COLO829 (cell line): ENCODE data around the gene TGFBR1.
A peak's percentile ranks its signal among the peaks of the same experiment; 100 is the strongest.

Experiments used
- DNase-seq: peaks from one replicate; pipeline ENCODE4 v3.0.0; 2012; ENCODE audit warnings: low spot score

TGFBR1 gene

DNA sequence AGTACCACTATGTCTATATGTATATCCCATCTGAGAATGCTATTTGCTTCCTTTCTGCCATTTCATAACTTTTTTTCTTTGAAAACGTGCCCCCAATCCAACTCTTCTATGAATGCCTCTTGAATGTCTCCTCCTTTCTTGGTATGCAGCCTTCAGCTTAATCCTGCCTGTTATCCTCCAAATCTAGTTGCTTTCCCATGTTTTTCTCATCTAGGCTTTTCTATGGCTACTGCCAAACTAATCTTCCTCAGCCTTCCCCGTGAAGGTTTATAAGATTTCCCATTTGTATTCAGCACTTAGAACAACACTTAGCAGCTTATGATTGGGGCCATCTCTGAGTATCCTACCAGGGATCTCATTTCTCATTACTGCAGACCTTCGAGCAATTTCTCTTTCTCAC, 2.5 kb downstream of the TGFBR1 start:
- DNase-seq, result no peak

DNA sequence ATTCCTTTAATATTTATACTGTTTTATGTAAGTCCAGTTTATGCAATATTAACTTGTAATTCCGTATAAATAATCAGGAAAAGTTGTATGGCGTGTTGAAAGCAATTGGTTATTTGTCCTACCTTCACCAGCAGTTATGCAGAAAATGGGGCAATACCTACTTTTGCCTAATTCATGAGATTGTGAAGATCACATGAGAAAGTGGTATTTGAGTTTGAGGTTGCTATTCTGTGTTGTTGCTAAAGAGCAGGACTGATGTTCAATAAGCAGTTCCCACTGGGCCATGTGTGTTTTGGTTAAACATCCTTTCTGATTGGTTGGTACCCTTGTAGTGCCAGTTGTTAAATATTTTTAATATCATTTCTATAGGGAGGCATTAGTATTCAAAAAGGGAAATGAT, 3.2 kb downstream of the TGFBR1 start:
- DNase-seq, result no peak

DNA sequence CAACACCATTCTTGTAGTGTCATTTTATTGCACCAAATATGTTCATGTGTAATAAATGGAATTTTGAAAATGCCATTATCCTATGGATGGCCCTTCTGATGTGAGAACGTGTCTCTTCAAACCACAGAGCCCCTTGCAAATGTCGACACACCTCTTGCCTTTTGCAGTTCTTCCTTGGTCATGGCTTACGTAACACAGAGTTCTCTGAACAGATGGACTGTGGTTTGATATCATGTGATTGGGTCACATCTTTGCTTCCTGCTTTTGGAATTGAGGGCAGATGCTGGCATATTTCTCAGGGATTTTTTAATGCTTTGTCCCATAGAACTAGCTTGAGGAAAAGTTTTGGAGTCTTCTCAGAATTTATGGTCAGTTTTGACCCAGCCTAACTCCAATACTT, 4.6 kb downstream of the TGFBR1 start:
- no peak for DNase-seq

DNA sequence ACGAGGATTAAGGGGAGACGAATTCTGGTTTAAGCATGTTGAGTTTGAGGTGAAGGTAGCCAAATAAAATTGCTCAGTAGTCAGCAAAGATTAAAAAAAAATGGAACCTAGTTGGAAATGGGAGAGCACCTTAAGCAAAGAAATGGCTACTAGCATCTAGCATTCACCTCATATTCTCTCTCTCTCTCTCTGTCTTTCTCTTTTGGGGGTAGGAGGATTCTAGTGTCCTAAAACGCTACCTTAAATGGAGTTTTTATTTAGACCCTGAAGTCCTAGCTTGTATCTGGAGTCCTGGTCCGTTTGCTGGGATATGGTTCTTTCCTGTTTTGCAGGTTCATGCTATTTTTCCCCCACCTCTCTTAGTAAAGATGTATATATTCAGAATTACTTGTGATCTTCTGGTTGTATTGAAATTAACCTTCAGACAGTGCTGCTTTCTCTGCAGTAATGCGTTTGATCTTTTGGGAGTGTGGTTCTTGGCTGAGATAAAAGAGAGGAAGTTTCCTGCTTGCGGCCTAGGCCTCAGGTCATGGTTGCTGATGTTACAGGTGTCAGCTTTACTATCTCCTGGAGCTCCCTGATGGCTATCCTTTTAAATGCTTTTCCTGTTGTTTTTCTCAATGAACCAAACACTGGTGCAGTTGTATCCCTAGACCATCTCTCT, 8.0 kb downstream of the TGFBR1 start:
- DNase-seq, result no peak

DNA sequence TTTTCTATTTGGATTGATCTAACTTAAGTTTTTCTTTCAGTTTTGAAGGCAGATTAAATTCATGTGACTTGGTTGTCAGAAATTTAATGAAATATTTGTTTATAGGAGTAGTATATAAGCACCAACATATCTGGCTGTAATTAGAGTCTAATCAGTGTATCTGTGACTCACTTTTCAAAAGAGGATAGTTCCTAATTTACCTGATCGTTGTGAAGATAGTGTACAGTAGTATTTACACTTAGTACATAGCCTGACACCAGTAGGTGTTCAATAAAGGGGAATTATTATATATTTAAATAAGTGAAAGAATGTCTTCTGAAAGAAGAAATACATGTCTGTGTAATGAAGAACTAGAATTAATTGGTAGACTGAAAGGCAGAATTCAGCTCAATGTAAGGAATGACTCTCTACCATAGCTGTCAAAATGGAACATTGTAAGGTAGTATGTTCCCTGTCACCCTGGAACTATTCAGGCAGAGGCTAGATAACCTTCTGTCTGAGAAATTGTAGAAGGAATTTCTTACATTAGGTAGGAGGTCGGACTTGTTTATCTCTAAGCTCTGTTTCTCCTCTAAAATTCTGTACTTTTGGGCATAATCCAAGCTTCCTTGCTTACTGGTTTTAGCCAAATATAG, 8.6 kb downstream of the TGFBR1 start:
- no peak for DNase-seq

DNA sequence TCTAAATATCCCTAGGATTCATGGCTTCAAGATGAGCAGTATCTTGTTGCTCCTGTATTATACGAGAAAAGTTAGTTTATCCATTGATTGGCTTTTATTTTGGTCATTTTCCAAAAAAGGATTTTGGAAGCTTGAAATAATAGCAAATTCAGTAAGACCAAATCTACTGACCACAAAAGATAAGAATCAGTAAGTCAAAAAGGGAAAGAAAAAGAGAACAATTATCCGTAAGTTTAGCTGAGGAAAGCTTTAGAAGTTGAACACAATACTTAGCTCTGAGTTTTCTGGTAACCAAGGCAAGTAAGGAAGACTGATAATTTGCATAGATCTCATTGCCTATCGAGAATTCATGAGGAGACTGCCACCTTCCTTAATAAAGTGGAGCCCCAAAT, 9.1 kb downstream of the TGFBR1 start:
- no peak for DNase-seq

DNA sequence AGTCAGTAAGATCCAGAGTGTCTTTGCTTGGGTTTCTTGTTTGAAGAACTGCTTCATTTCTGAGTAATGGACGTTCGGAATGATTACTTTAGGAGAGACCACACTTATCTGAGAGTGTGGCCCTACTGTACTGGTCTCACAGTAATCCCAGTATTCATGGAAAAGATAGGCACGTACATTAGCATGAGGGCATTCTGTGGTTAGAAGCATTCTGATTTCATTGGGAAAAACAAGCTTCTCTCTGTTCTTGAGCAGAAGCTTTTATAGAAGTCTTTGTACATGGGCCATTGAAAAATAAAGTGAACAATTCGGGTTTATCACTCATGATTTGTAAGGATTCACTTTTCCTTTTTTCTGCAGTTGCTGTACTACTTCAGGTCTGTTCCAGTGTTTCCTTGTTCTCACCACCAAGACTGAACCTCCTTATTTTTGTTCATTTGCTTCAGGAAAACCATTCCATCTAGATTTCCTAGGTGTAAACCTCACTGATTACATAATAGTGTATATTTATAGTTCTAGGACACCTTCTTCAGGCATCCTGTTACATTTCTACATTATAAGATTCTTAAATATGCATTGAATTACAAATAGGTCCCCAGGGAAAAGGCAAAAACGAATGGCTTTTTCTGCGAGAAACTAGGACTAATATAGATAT, 10.1 kb downstream of the TGFBR1 start:
- DNase-seq, result peak; percentile 73

DNA sequence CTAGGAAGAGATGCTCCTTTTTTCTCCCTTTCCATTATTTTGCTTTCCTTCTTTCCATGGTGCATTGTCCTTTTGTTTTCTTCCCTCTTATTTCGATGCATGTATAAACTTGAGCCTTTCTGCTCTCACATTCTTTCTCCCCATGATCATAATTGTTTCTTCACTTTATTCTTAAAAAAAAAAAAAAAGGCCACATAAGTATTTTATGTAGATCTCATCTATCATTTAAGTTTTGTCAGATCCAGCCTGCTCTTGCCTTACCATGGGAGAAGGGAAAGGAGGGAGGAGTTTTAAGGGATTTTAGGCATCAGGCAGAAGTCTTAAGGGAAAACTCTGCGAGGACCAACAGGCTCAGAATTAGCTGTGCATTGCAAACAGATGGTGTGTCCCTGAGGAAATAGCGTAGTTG, 11.1 kb downstream of the TGFBR1 start:
- no peak for DNase-seq

DNA sequence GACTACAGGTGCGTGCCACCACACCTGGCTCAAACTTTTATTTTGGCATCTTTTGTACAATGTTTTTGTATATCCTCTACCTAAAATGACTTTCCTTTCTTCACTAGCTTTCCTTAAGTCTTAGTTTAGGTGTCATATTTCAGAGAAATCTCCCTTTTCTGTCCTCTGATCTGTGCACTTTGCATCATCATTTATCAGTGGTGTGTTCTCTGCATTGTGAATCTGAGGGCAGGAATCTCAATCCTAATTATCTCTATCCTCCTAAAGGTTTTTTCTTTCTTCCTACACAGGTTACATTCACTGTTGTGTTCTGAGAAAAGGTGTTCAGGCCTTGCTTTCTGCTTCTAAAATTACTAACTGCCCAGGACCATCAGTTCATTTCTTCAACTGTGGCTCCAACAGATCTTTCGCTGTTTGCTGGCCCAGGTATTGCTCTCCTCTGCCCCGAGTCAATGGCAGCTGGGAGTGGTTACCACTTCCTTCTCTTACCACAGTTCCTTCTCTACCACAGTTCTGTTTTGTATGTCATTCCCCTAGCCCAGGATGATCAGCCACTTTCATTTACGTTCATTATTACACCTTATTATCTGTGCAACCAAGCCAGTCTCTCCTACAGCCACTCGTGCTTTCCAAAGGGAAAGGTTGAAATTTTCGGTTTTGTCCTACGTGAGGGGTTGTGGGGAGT, 14.0 kb downstream of the TGFBR1 start:
- DNase-seq, result no peak

DNA sequence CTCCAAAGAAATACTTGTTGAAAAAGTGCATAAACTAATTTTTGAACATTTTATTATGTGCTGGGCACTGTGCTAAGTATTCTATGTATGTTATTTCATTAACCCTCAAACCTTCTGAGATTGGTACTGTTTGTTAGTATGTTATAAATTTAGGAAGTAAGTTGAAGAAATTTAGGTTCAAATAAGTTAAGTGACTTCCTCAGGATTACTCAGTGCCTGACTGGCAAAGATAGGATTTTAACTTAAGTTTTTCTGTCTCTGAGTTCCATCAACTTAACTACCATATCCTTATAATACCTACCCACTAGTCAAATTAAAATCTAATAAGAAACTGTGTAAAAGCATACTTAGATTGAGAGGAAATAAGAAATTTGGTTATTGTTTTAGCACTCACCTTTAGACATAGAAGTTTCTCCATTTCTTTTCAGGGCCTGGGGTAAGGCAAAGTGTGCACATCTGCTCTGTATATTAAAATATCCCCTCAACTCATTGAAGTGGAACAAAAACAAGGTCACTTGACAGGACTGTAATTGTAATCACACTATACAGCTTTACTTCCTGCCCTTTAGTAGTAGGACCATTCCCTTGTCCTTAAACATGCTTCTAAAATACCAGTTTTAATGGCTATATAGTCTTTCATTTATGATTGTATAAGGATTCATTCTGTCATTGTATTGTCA, 15.2 kb downstream of the TGFBR1 start:
- no peak for DNase-seq

DNA sequence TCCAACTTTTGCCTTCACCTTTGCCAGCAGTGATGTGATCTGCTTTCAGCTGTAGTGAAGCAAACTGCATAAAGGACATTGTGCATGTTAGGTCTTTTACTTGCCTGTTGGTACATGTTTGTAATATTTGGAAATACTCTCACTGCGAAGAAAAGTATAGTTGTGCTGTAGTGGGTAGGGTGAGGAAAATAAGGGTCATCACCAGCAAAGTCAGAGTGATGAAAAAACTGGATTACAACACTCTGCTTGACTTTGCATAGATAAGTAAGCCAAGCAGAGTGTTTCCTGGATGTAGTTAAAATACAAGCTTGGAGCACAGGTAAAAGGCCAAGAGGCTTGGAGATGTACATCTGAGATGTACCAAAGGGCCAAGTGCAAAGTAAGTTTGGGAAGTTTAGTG, 16.7 kb downstream of the TGFBR1 start:
- DNase-seq, result no peak

DNA sequence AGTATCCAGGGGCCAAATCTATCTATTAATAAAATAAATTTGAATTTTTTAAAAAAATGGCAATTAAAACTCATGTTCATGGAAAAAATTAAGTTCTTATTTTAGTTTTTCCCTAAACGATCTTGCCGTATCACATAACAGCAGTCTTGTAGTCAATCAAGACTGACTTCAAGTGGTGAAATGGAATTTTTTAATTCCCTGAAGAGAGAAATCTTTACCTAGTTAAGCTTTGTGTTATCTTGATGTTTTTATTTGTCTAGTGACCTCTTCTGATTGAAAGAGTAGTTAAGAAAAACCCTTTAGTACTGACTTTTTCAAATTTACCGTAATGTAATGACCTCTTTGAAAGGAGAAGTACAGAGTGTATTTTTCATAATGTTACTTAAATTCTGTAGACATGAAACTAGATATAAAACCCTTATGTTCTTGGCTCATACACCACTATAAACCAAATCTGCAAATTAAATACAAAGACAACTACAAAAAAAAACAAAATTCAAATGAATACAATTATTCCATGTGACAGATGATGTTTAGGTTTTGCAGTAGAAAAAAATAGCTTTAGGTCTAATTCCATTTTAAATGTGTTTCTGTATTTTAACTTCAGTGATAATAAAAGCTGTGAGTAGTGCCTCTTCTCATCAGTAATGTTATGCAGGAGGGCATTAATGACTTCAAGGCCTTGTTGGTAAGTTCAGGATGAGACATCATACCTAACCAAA, 19.8 kb downstream of the TGFBR1 start:
- DNase-seq, result no peak

DNA sequence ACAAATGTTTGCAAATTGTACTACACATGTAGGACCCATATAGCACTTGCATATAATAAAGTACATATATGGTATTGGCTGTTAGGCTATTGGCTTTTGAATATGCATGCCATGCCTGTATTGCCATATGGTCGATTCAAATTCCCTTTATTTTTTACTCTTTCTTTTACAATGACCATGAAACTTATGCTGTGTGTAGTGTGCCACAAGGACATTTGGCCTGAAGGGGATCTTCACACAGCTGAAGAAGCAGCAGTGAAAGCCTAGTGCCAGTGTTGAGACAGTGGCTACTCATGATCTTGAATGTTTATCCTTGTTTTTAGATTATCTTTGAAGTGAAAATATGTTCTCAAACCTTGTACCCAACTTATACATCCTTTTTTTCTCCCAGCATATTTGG, 20.5 kb downstream of the TGFBR1 start:
- DNase-seq, result no peak

DNA sequence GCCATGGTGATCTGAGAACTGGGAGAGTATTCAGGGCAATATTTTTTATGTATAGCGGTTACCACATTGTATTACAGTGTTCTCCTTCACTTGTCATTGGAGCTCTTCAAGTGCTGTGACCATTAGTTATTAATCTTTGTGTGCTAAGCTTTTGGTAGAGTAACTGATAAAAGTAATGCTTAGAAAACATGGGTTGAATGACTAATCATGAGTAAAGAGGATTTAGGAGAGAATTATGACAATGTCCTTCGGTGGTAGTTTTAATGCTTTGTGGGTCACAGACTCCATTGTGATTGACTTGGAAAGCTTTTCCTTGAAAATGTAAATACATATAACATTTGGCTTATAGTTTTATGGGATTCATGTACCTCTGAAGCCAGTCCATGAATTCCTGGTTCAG, 21.4 kb downstream of the TGFBR1 start:
- no peak for DNase-seq

DNA sequence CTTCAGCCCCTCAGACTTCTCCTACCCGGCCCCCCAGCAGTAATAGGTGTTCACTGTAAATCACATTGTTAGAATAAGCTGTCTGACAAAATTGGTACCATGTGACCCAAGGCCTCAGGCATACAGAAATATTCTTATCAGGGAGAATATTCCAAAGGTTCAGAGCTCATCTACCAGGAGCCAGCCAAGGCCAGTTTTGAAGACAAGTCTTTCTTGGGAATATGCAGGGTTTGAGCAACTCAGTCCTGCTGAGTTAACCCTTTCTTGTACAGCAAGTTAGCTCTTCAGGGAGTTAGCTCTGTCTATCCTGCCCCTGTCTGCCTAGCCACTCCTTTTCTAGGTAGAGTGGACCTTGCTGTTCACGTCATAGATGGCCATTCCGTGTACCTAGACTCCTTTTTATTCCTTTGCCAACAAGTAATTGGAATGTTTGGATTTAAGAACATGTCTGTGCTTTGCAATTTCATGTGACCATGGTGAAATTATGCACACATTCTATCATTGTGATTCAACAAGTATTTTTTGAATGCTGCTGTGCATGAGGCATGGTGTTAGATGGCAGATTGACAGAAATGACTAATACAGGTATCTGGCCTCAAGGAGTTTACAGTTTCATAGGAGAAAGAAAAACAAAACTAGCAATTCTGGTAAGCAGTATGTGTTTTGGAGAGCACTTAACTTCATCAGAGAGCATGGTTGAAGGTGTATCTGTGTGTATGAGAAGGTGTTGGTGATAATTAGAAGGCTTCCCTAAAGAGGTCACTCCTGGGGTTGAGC, 22.6 kb downstream of the TGFBR1 start:
- no peak for DNase-seq

DNA sequence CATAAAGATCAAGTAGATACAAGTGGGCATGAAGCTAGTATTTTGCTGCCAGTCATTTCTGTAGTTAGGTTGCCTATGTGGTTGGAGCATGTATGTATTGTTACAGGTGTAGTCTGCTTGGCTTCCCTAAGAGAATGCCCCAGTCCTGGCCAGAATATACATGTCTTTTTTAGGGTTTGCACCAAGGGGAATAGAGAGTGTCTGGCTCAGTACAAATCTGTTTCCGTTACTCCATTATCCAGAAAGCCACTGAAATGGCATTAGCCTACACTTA, 23.2 kb downstream of the TGFBR1 start:
- no peak for DNase-seq

DNA sequence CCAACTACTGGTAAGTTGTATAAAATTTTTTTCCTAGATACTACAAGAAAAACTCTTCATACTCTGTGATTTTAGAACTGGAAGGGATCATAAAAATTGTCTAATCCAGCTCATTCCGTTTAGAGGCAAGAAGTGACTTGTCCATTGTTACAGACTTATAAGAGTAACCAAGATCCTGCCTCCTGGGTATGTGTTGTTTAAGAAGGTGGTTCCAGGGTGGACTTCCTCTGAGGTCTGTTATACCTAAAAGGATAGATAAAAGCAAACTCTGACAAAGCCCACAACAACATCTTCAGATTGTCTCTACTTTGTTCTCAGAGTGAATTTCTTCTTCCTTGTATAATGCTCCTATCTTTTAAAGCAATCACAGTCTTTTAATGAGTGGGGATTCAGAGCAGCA, 24.2 kb downstream of the TGFBR1 start:
- DNase-seq, result no peak

DNA sequence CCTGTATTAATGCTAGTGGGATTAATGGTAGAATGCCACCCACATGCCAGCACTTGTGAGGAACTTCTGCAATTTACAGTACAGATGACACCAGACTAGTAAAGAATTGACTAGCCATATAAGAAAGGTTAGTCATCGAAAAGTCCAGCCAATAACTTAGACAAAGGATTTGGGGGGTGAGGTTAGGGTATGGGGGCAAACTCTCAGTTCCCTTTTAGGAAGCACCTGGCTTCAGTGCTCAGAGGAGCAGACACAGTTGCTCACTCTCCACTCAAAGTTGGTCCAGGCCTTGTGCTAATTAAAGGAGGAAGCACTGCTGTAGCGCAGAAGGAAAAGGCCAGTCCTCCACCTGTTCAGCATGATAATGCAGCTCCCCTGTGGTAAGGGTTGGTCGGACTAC, 25.2 kb downstream of the TGFBR1 start:
- no peak for DNase-seq

DNA sequence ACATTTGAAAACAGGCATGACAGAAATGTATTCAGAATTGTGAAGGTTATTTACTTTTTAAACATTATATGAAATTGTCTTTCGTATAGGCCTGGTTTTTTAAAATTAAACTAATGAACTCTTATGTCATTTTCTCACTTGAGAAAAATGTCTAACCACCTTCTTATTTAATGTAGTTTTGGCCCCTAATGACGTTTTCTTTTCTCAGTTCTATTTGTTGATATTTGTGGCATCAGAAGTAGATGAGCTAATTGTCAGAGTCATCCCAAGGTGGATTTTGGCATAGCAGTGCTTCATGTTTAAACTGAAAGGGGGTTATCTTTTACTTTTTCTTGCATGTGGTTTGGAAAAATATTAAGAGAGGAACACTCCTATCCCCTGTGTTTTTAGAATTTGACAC, 28.2 kb downstream of the TGFBR1 start:
- DNase-seq, result no peak

DNA sequence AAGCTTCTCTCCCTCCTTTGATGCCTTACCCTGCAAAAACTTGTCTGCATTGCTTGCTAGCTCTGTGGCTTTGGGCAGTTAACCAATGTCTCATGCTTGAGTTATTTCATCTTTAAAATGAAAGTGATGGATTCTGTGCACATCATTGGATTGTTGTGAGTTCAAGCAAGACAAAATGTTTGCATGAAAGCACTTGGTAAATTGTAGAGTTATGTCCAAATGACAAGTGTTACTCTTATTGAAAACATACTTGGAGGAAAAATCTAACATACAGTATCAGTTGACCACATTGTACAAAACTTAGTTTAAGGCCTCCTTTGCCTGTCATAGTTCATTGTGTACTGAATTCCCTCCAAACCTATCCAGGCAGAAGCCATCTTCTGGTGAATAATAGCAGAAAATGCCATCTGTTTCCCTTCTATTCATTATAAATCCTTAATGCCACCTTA, 30.0 kb downstream of the TGFBR1 start:
- no peak for DNase-seq

DNA sequence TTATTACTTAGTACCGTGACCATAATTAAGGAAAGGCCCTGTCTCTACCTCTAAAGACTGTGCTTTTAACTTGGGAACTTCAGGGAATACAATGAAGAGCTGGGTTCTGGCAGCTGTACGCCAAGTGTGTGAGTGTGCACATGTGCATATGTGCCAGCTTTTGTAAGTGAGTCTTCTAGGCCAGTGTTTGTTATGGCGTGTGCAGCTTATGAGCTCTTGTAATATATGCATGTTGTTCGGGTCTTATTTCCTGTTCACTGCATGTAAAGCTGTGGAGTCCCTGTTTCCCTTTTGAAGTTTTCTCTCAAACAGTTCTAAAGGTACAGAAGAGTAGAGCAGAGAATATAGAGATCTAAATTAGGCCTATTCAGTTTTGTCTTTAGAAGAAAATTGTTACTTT, 30.5 kb downstream of the TGFBR1 start:
- no peak for DNase-seq
